Left lung (tissue), 10 donors: Measurements from ENCODE around the gene CLCA1. TPM values are rescaled to one million over a fixed set of nuclear protein-coding genes. Genes with fewer than 3 reads are reported as not detected.

ENCODE experiments used
- ATAC-seq: fragments of 200-7000 bp; cut with Tn5 transposase; one replicate; pipeline ENCODE4 v1.9.1; 2020; ENCODE audit warnings: moderate library complexity
- DNase-seq, 4 donors: peaks; one replicate each; pipeline ENCODE4 v3.0.0-alpha.2; 2013 to 2020
- H3K27ac ChIP-seq, 2 donors: fragments of 200-600 bp; sonication (generic) in 1 of 2; one replicate each; pipeline versions ENCODE4 v1.5.0 to v1.8.0; 2020 to 2021
- H3K27me3 ChIP-seq, 2 donors: fragments of 200-600 bp; sonication (generic) in 1 of 2; one replicate each; pipeline versions ENCODE4 v1.5.0 to v1.8.0; 2020 to 2021
- H3K36me3 ChIP-seq, 2 donors: fragments of 200-600 bp; sonication (generic) in 1 of 2; one replicate each; pipeline versions ENCODE4 v1.5.0 to v1.8.0; 2020 to 2021
- H3K4me1 ChIP-seq, 2 donors: fragments of 200-600 bp; one replicate each; pipeline ENCODE4 v1.8.0; 2021
- H3K4me3 ChIP-seq, 2 donors: fragments of 200-600 bp; sonication (generic) in 1 of 2; one replicate each; pipeline versions ENCODE4 v1.5.0 to v1.8.0; 2020 to 2021; ENCODE audit warnings: mild to moderate bottlenecking in 1 of 2
- H3K9me3 ChIP-seq, 2 donors: fragments of 200-600 bp; sonication (generic) in 1 of 2; one replicate each; pipeline versions ENCODE4 v1.5.0 to v1.8.0; 2020 to 2021
- CTCF ChIP-seq, 2 donors: fragments of 200-600 bp; sonication (generic) in 1 of 2; IDR thresholded peaks; one replicate each; pipeline versions ENCODE4 v1.5.0 to v1.8.0; 2021; ENCODE audit warnings: antibody characterized with exemption in 2 of 2
- intact Hi-C, 2 donors: fragments of 100-400 bp; cut with DNase I; formaldehyde crosslinking; loops; one replicate each; pipeline versions ENCODE4 v1.11.2 to v1.14.2; 2022
- polyA plus RNA-seq, 6 donors: library from polyadenylated mRNA; unstranded; fragments of 120-200 nt; gene quantifications; one replicate each; pipeline ENCODE4 v1.2.1, GENCODE V29; 2013; ENCODE audit not compliant: insufficient read length in 6 of 6
- total RNA-seq, 2 donors: library from RNA; stranded (reverse); fragmentation: NEBNext Ultra II Directional; extraction: Animal tissue kit (Norgen Biotek cat#: 25700); gene quantifications; one replicate each; pipeline ENCODE4 v1.2.1, GENCODE V29; 2021
- donor health status: DM: no; HTN: yes; CAD: no.
- donor health status: DM: no; HTN: no; CAD: no.

The CLCA1 gene
- total and polyA plus RNA-seq, 8 donors = not detected

DNA sequence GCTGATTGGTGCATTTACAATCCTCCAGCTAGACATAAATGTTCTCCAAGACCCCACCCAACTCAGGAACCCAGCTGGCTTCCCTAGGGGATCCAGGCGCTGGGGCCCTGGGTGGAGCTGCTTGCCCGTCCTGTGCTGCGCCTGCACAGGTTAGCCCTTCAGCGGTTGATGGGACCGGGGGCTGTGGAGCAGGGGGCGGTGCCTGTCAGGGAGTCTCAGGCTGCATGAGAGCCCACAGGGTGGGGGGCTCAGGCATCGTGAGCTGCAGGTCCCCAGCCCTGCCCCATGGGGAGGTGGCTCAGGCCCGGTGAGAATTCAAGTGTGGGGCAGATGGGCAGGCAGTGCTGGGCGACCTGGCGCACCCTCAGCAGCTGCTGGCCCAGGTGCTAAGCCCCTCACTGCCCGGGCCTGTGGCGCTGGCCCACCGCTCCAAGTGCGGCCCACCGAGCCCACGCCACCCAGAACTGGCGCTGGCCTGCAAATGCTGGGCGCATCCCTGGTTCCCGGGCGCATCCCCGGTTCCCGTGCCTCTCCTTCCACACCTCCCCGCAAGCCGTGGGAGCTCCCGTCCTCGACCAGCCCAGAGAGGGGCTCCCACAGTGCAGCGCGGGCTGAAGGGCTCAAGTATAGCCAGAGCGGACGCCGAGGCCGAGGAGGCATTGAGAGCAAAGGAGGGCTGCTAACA is 55.1 kb downstream of the CLCA1 start:
- Histone ChIP-seq H3K4me1 (no peaks in the 10 kb centered on the region), H3K27me3 (no peaks in the 10 kb centered on the region), H3K9me3 (peaks cover 0 to 6% of the 10 kb centered on the region in 2 donors), H3K27ac (no peak overlapping the region), H3K36me3 (no peaks in the 10 kb centered on the region), H3K4me3 (no peak overlapping the region)
- ATAC-seq (no peak), DNase-seq (peak in 1 of 4 donors; percentile 71)
- intact Hi-C loops = no loop called here
- no peak for TF ChIP-seq CTCF (IDR thresholded peaks at IDR 0.05)

DNA sequence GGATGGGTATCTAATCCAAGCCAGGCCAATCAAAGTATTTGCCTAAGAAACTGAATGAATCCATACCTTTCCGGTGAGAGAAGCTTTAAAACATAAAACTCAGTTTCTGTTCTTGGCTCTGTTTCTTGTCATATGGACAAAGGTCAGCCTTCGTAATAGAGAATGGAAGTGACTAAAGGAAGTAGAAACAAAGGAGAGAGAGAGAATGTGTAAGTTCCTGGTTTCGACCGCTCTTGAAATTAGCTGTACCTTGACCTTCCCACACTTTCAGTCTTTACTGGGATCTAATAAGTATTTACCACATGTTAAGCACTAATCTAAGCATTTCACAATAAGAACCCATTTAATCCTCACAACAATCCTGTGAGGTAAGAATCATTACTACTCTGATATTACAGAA is 58.6 kb downstream of the CLCA1 start:
- Histone ChIP-seq H3K4me1 (no peaks in the 10 kb centered on the region), H3K9me3 (peaks cover 0 to 6% of the 10 kb centered on the region in 2 donors), H3K4me3 (no peak overlapping the region), H3K36me3 (no peaks in the 10 kb centered on the region), H3K27ac (no peak overlapping the region), H3K27me3 (no peaks in the 10 kb centered on the region)
- ATAC-seq = no peak
- intact Hi-C loops = no loop called here
- no peak for TF ChIP-seq CTCF (IDR thresholded peaks at IDR 0.05)
- DNase-seq = no peak

GRCh38 chr1:86530211-86530845 is 61.6 kb downstream of the CLCA1 start:
- DNase-seq (no peak), ATAC-seq (no peak)
- Histone ChIP-seq H3K4me3 (no peak overlapping the region), H3K9me3 (no peaks in the 10 kb centered on the region), H3K36me3 (no peaks in the 10 kb centered on the region), H3K27ac (no peak overlapping the region), H3K27me3 (no peaks in the 10 kb centered on the region), H3K4me1 (no peaks in the 10 kb centered on the region)
- no peak for TF ChIP-seq CTCF (IDR thresholded peaks at IDR 0.05)
- intact Hi-C loops = no loop called here

DNA sequence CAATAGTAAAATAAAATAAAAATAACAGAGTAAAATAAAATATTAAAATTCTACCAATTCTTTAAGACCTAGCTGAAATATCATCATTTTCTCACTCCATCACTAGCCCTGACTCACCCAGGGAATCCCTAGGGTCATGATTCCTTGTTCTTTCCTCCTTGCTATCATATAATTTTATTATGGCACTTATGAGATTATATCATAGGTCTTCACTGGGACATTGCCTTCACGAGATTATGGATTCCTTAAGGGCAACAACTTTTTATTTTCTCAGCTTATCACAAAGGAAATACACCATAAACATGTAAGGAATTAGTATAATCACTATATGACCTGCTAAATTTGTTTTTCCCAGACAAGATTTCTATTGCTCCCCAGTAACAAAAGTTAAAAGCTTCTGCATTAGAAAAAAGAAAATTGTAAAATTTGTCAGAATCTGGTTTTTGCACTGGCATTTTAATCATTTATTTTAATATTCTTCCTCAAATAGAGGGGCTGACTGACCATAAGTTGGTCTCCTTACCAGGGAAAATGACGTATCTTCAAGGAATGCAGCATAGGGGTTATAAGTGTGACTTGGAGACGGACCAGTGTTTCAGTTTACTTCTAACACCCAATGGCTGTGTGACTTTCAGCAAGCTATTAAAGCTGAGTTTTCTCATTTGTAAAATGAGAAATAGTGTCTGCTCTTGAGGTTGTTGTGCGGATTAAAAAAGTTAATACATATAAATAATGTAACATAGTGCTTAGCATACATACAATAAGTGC is 69.4 kb downstream of the CLCA1 start:
- DNase-seq (no peak), ATAC-seq (no peak)
- Histone ChIP-seq H3K27ac (no peak overlapping the region), H3K9me3 (no peaks in the 10 kb centered on the region), H3K4me1 (no peaks in the 10 kb centered on the region), H3K36me3 (no peaks in the 10 kb centered on the region), H3K27me3 (no peaks in the 10 kb centered on the region), H3K4me3 (no peak overlapping the region)
- intact Hi-C loops = no loop called here
- no peak for TF ChIP-seq CTCF (IDR thresholded peaks at IDR 0.05)

- peak; percentile 92 for ATAC-seq
- intact Hi-C loops = no loop called here
- Histone ChIP-seq H3K4me1 (no peaks in the 10 kb centered on the region), H3K9me3 (no peaks in the 10 kb centered on the region), H3K36me3 (no peaks in the 10 kb centered on the region), H3K4me3 (no peak overlapping the region), H3K27ac (no peak overlapping the region), H3K27me3 (no peaks in the 10 kb centered on the region)
- no peak for TF ChIP-seq CTCF (IDR thresholded peaks at IDR 0.05)
- DNase-seq = no peak
Observed at GRCh38 chr1:86538775-86539174, 70.0 kb downstream of the CLCA1 start.
